ENCODE data around the gene CRELD2.

DNA sequence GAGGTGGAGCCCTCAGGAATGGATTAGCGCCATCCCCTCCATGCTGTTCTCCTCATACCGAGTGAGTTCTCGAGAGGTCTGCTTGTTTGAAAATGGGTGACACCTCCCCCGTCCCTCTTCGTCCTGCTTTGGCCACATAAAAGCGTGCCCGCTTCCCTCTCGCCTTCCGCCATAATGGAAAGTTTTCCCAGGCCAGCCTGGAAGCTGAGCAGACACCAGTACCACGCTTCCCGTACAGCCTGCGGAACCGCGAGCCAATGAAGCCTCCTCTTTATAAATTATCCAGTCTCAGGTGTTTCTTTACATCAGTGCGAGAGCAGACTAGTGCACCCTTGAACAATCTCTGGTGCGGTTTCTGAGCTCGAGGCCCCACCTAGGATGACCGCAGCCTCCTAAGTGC, 13.0 kb upstream of the CRELD2 start:
- no peak for TF ChIP-seq POLR2A (IDR thresholded peaks at IDR 0.05; ENCODE audit: low read length)
- TF ChIP-seq GATA1 (IDR thresholded peaks at IDR 0.05; ENCODE audit: low read depth, low read length) = no peak
